Activated T-helper 17 cell treated with anti-CD3 and anti-CD28 coated beads, Interleukin-2, amount 50 U/mL, for 72 hours (primary cell): ENCODE measurements around the gene GAPVD1. TPM values are rescaled to one million over a fixed set of nuclear protein-coding genes. Genes with fewer than 3 reads are reported as not detected.

Source experiments
- ATAC-seq: fragments of 150-1000 bp; cut with Tn5 transposase; replicated peaks from 2 replicates; pipeline ENCODE4 v1.10.0; 2021; ENCODE audit warnings: mild to moderate bottlenecking, moderate library complexity
- H3K27ac Mint-ChIP-seq: one replicate; pipeline ENCODE4 v1.8.0; 2022; ENCODE audit warnings: mixed read lengths
- H3K27me3 Mint-ChIP-seq: one replicate; pipeline ENCODE4 v1.8.0; 2022; ENCODE audit warnings: mixed read lengths
- H3K36me3 Mint-ChIP-seq: one replicate; pipeline ENCODE4 v1.8.0; 2022; ENCODE audit warnings: low read depth, mild to moderate bottlenecking, mixed read lengths
- H3K4me1 Mint-ChIP-seq: one replicate; pipeline ENCODE4 v1.8.0; 2022; ENCODE audit warnings: mixed read lengths
- H3K4me3 Mint-ChIP-seq: one replicate; pipeline ENCODE4 v1.8.0; 2022; ENCODE audit warnings: mild to moderate bottlenecking, mixed read lengths
- H3K9me3 Mint-ChIP-seq: one replicate; pipeline ENCODE4 v1.8.0; 2022; ENCODE audit warnings: mixed read lengths
- total RNA-seq, 2 donors: library from RNA; stranded (reverse); gene quantifications; one replicate each; pipeline ENCODE4 v1.2.3, GENCODE V29; 2022

GAPVD1 gene
- total RNA-seq, 2 donors from 2014 or later: 51.4 to 60.2 TPM

- peaks cover 23% of the 10 kb centered on the region for H3K4me1 Mint-ChIP-seq
- peak overlapping the region; percentile 99 for H3K4me3 Mint-ChIP-seq
- no peaks in the 10 kb centered on the region for H3K9me3 Mint-ChIP-seq
- no peak for ATAC-seq
- H3K27ac Mint-ChIP-seq: peak overlapping the region; percentile 99
- H3K36me3 Mint-ChIP-seq: peaks cover 72% of the 10 kb centered on the region
- H3K27me3 Mint-ChIP-seq: no peaks in the 10 kb centered on the region
Observed at GRCh38 chr9:125239631-125240597, 21.7 kb upstream of the GAPVD1 start.

GRCh38 chr9:125240649-125240999 lies 21.0 kb upstream of the GAPVD1 start:
- H3K4me3 Mint-ChIP-seq: peak overlapping the region; percentile 99
- no peaks in the 10 kb centered on the region for H3K27me3 Mint-ChIP-seq
- peak; percentile 1 for ATAC-seq
- peak overlapping the region; percentile 99 for H3K27ac Mint-ChIP-seq
- peaks cover 65% of the 10 kb centered on the region for H3K36me3 Mint-ChIP-seq
- H3K9me3 Mint-ChIP-seq: no peaks in the 10 kb centered on the region
- H3K4me1 Mint-ChIP-seq: peaks cover 23% of the 10 kb centered on the region

GRCh38 chr9:125241000-125241862 lies 20.4 kb upstream of the GAPVD1 start, which contains the start of gene HSPA5:
Gene HSPA5 (minus strand): TSS chr9:125241343. CDS start chr9:125241126, 217 bp downstream.
- Mint-ChIP-seq H3K4me1 (peaks cover 20% of the 10 kb centered on the region), H3K36me3 (peaks cover 59% of the 10 kb centered on the region)

GRCh38 chr9:125241863-125242739 lies 19.5 kb upstream of the GAPVD1 start:
- Mint-ChIP-seq H3K27ac (peak overlapping the region; percentile 99), H3K36me3 (peaks cover 51% of the 10 kb centered on the region), H3K4me1 (peaks cover 12% of the 10 kb centered on the region), H3K4me3 (peak overlapping the region; percentile 99), H3K27me3 (no peaks in the 10 kb centered on the region), H3K9me3 (no peaks in the 10 kb centered on the region)
- ATAC-seq: peak; percentile 3

More at GRCh38 chr9:125241000-125241862, 20.4 kb upstream of the GAPVD1 start, which contains the start of gene HSPA5:
- peak within 1 kb of the TSS; percentile 99 for H3K27ac Mint-ChIP-seq
- ATAC-seq: peak; percentile 95
- no peaks in the 10 kb centered on the region for H3K9me3 Mint-ChIP-seq
- no peaks in the 10 kb centered on the region for H3K27me3 Mint-ChIP-seq
- peak within 1 kb of the TSS; percentile 99 for H3K4me3 Mint-ChIP-seq

GRCh38 chr9:125243792-125244260 lies 17.8 kb upstream of the GAPVD1 start:
- Mint-ChIP-seq H3K36me3 (peaks cover 33% of the 10 kb centered on the region), H3K4me3 (peak overlapping the region; percentile 24), H3K27me3 (no peaks in the 10 kb centered on the region), H3K27ac (no peak overlapping the region), H3K4me1 (peaks cover 4% of the 10 kb centered on the region), H3K9me3 (no peaks in the 10 kb centered on the region)
- no peak for ATAC-seq

GRCh38 chr9:125246261-125246667 lies 15.4 kb upstream of the GAPVD1 start:
- H3K4me3 Mint-ChIP-seq: no peak overlapping the region
- H3K27ac Mint-ChIP-seq: no peak overlapping the region

GRCh38 chr9:125254231-125254630 lies 7.4 kb upstream of the GAPVD1 start:
- no peak for ATAC-seq
- Mint-ChIP-seq H3K27ac (no peak overlapping the region), H3K27me3 (no peaks in the 10 kb centered on the region), H3K4me1 (no peaks in the 10 kb centered on the region), H3K9me3 (no peaks in the 10 kb centered on the region), H3K36me3 (no peaks in the 10 kb centered on the region), H3K4me3 (no peak overlapping the region)

More at GRCh38 chr9:125246261-125246667, 15.4 kb upstream of the GAPVD1 start:
- Mint-ChIP-seq H3K27me3 (no peaks in the 10 kb centered on the region), H3K4me1 (no peaks in the 10 kb centered on the region), H3K9me3 (no peaks in the 10 kb centered on the region), H3K36me3 (peaks cover 9% of the 10 kb centered on the region)
- ATAC-seq: no peak

GRCh38 chr9:125255781-125256391 lies 5.7 kb upstream of the GAPVD1 start:
- no peak for ATAC-seq
- H3K4me3 Mint-ChIP-seq: no peak overlapping the region
- no peaks in the 10 kb centered on the region for H3K27me3 Mint-ChIP-seq
- no peaks in the 10 kb centered on the region for H3K9me3 Mint-ChIP-seq
- H3K27ac Mint-ChIP-seq: no peak overlapping the region
- no peaks in the 10 kb centered on the region for H3K36me3 Mint-ChIP-seq
- peaks cover 3% of the 10 kb centered on the region for H3K4me1 Mint-ChIP-seq

- no peak overlapping the region for H3K27ac Mint-ChIP-seq
- no peak for ATAC-seq
Observed at GRCh38 chr9:125258160-125258785, 3.4 kb upstream of the GAPVD1 start.

GRCh38 chr9:125258832-125259534 lies 2.6 kb upstream of the GAPVD1 start:
- no peak for ATAC-seq
- Mint-ChIP-seq H3K9me3 (no peaks in the 10 kb centered on the region), H3K27me3 (no peaks in the 10 kb centered on the region), H3K36me3 (peaks cover 15% of the 10 kb centered on the region), H3K27ac (no peak overlapping the region), H3K4me1 (peaks cover 17% of the 10 kb centered on the region), H3K4me3 (no peak overlapping the region)

More at GRCh38 chr9:125258160-125258785, 3.4 kb upstream of the GAPVD1 start:
- Mint-ChIP-seq H3K4me1 (peaks cover 13% of the 10 kb centered on the region), H3K9me3 (no peaks in the 10 kb centered on the region), H3K36me3 (peaks cover 10% of the 10 kb centered on the region), H3K4me3 (no peak overlapping the region), H3K27me3 (no peaks in the 10 kb centered on the region)

GRCh38 chr9:125260561-125260960 lies 1.1 kb upstream of the GAPVD1 start:
- no peaks in the 10 kb centered on the region for H3K27me3 Mint-ChIP-seq
- no peaks in the 10 kb centered on the region for H3K9me3 Mint-ChIP-seq
- no peak for ATAC-seq
- peak overlapping the region; percentile 99 for H3K27ac Mint-ChIP-seq
- H3K4me1 Mint-ChIP-seq: peaks cover 29% of the 10 kb centered on the region
- peak overlapping the region; percentile 96 for H3K4me3 Mint-ChIP-seq
- peaks cover 30% of the 10 kb centered on the region for H3K36me3 Mint-ChIP-seq

- no peak for ATAC-seq
- Mint-ChIP-seq H3K27me3 (no peaks in the 10 kb centered on the region), H3K4me1 (peaks cover 29% of the 10 kb centered on the region), H3K36me3 (peaks cover 47% of the 10 kb centered on the region), H3K27ac (peak overlapping the region; percentile 99), H3K4me3 (peak overlapping the region; percentile 96), H3K9me3 (no peaks in the 10 kb centered on the region)
Observed at GRCh38 chr9:125262294-125262991, 817 bp downstream of the GAPVD1 start.
